ENCODE data around the gene DUSP22. TPM values are rescaled to one million over a fixed set of nuclear protein-coding genes. Genes with fewer than 3 reads are reported as not detected.
"Not testable (repeated sequence)": the region's sequence is repeated elsewhere in the genome, so short reads cannot be mapped to it uniquely, and the experiment has no call there.

The DUSP22 gene
- total and polyA plus RNA-seq, 9 of the 15 experiments (the other 6 are each of a cell fraction or from before 2014, with no cell fraction given), result 9.3 to 19.4 (median 11.8) TPM

- CTCF ChIA-PET (ENCODE audit: low intra/inter-chr PET ratio), result no interaction called here
- DNase-seq (ENCODE audit: extremely low read depth in 1 of 4, low spot score in 3 of 4), result no peak
- Histone ChIP-seq H3K9me1 (ENCODE audit: control insufficient read depth, insufficient read depth, low read length) (no peaks in the 10 kb centered on the region), H3K4me1 (replicated peaks in 1 of 2; ENCODE audit: control insufficient read depth in 2 of 2, insufficient read depth in 2 of 2, low read length in 2 of 2) (no peaks in the 10 kb centered on the region), H3K9me3 (replicated peaks; ENCODE audit: control insufficient read depth, insufficient read depth, low read depth, low read length) (no peaks in the 10 kb centered on the region), H3K4me2 (ENCODE audit: insufficient read depth, low read length) (no peak overlapping the region), H2AFZ (ENCODE audit: low read depth, low read length) (no peak overlapping the region), H3K36me3 (ENCODE audit: control insufficient read depth, insufficient read depth, low read length) (no peaks in the 10 kb centered on the region), H4K20me1 (replicated peaks; ENCODE audit: control insufficient read depth, insufficient read depth, low read length) (no peaks in the 10 kb centered on the region), H3K27ac (ENCODE audit: extremely low read depth, low read depth, low read length) (no peak overlapping the region), H3K27me3 (ENCODE audit: control insufficient read depth in 2 of 2, insufficient read depth in 2 of 2, low read length in 2 of 2) (peaks cover 7 to 8% of the 10 kb centered on the region in 2 experiments; a peak in 2 of 5 replicates), H3K4me3 (no peak overlapping the region), H3K79me2 (ENCODE audit: control insufficient read depth, insufficient read depth, low read length) (no peaks in the 10 kb centered on the region), H3K9ac (ENCODE audit: insufficient read depth in 1 of 2, low read depth in 2 of 2, low read length in 2 of 2) (no peak overlapping the region)
- intact Hi-C loops (cut with micrococcal nuclease) (no loop called here), in situ Hi-C loops (cut with MboI) (no loop called here)
- TF ChIP-seq HES1 (IDR thresholded peaks at IDR 0.05; ENCODE audit: low read depth) (no peak), ZNF707 (CRISPR knock-in tag; conservative IDR thresholded peaks at IDR 0.05) (no peak), ARID3B (CRISPR knock-in tag; IDR thresholded peaks at IDR 0.05; ENCODE audit: borderline replicate concordance) (no peak), MTF1 (CRISPR knock-in tag; IDR thresholded peaks at IDR 0.05; ENCODE audit: borderline replicate concordance) (no peak), TCF7 (IDR thresholded peaks at IDR 0.05; ENCODE audit: borderline replicate concordance) (no peak), EZH2 (IDR thresholded peaks at IDR 0.05; ENCODE audit: borderline replicate concordance, low read depth, low read length) (no peak), MCM7 (IDR thresholded peaks at IDR 0.05) (no peak)
- no peak for FAIRE-seq
- no peak for ATAC-seq
- POLR2A ChIA-PET, result interaction anchor here (0.6 kb wide), 1 partner anchor 48 kb away, joined by 5 read pairs; no protein-coding TSS in a partner anchor
- no TSS peak for BruUV-seq (replicated peaks)
- 1% methylated on average over 5 of the region's 5 CpGs for WGBS (ENCODE audit: insufficient coverage, low coverage, missing lambda C conversion rate)
These were observed 44.9 kb upstream of the DUSP22 start for GRCh38 chr6:247351-247750.

- H3K4me2 ChIP-seq (ENCODE audit: insufficient read depth, low read length); H3K36me3 ChIP-seq (ENCODE audit: control insufficient read depth, insufficient read depth, low read length); H3K4me1 ChIP-seq (replicated peaks in 1 of 2; ENCODE audit: control insufficient read depth in 2 of 2, insufficient read depth in 2 of 2, low read length in 2 of 2); H2AFZ ChIP-seq (ENCODE audit: low read depth, low read length); CTCF ChIA-PET (ENCODE audit: low intra/inter-chr PET ratio); H3K27ac ChIP-seq (ENCODE audit: extremely low read depth, low read depth, low read length); ATAC-seq; FAIRE-seq; H4K20me1 ChIP-seq (replicated peaks; ENCODE audit: control insufficient read depth, insufficient read depth, low read length); DNase-seq (ENCODE audit: extremely low read depth in 1 of 4, low spot score in 3 of 4); H3K9ac ChIP-seq (ENCODE audit: insufficient read depth in 1 of 2, low read depth in 2 of 2, low read length in 2 of 2); H3K4me3 ChIP-seq; intact Hi-C loops (cut with micrococcal nuclease); BruUV-seq (replicated peaks); H3K9me1 ChIP-seq (ENCODE audit: control insufficient read depth, insufficient read depth, low read length); H3K9me3 ChIP-seq (replicated peaks; ENCODE audit: control insufficient read depth, insufficient read depth, low read depth, low read length); H3K79me2 ChIP-seq (ENCODE audit: control insufficient read depth, insufficient read depth, low read length); in situ Hi-C loops (cut with MboI); H3K27me3 ChIP-seq (ENCODE audit: control insufficient read depth in 2 of 2, insufficient read depth in 2 of 2, low read length in 2 of 2): not testable (repeated sequence)
- 0% methylated on average over 6 of the region's 6 CpGs for WGBS (ENCODE audit: insufficient coverage, low coverage, missing lambda C conversion rate)
- POLR2A ChIA-PET, result interaction anchor here (0.6 kb wide), 1 partner anchor 48 kb away, joined by 5 read pairs; no protein-coding TSS in a partner anchor
These were observed 44.2 kb upstream of the DUSP22 start for GRCh38 chr6:248046-248445.
